GM21529 (cell line): ENCODE data around the gene FREM3.
"Not testable (repeated sequence)": the region's sequence is repeated elsewhere in the genome, so short reads cannot be mapped to it uniquely, and the experiment has no call there.

ENCODE experiments used
- ATAC-seq: cut with Tn5 transposase; IDR thresholded peaks from one replicate; pipeline ENCODE4 v1.9.1; 2021; ENCODE audit not compliant: unreplicated experiment

FREM3 gene

GRCh38 chr4:143586080-143586479 lies 114.4 kb downstream of the FREM3 start:
- ATAC-seq = no peak

GRCh38 chr4:143585548-143585947 lies 114.9 kb downstream of the FREM3 start:
- ATAC-seq = no peak

GRCh38 chr4:143581331-143581946 lies 119.0 kb downstream of the FREM3 start:
- no peak for ATAC-seq

GRCh38 chr4:143575331-143575730 lies 125.1 kb downstream of the FREM3 start:
- no peak for ATAC-seq

DNA sequence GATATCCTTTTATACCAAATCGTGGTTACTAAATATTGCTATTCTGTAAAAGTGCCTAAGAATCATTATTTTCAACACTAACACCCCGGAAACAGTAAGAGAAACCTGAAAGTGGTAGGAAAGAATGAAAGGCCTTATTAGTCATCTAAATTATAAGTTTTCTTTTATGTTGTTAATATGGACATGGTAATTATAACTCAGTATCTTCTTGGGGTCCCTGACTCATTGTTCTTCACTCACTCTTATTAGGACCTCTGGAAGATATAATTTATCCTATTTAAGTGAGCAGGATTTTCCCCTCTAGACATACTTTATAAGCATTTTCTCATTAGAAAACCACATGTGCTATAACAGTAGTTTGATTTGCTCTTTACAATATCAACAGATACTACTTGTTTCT lies 136.0 kb downstream of the FREM3 start:
- ATAC-seq = no peak

DNA sequence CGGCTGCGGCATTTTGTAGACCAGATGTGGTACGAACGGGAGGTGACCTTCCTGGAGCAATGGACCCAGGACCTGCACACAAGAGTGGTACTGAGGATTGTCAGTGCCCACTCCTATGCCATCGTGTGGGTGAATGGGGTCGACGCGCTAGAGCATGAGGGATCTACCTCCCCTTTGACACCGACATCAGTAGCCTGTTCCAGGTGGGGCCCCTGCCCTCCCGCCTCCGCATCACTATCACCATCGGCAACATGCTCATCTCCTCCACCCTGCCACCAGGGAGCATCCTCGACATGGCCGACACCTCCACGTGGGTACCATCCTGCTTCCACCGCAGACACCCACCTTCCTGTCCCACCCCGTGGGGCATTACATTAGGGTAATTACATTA lies 140.7 kb downstream of the FREM3 start:
- peak; percentile 10 for ATAC-seq

DNA sequence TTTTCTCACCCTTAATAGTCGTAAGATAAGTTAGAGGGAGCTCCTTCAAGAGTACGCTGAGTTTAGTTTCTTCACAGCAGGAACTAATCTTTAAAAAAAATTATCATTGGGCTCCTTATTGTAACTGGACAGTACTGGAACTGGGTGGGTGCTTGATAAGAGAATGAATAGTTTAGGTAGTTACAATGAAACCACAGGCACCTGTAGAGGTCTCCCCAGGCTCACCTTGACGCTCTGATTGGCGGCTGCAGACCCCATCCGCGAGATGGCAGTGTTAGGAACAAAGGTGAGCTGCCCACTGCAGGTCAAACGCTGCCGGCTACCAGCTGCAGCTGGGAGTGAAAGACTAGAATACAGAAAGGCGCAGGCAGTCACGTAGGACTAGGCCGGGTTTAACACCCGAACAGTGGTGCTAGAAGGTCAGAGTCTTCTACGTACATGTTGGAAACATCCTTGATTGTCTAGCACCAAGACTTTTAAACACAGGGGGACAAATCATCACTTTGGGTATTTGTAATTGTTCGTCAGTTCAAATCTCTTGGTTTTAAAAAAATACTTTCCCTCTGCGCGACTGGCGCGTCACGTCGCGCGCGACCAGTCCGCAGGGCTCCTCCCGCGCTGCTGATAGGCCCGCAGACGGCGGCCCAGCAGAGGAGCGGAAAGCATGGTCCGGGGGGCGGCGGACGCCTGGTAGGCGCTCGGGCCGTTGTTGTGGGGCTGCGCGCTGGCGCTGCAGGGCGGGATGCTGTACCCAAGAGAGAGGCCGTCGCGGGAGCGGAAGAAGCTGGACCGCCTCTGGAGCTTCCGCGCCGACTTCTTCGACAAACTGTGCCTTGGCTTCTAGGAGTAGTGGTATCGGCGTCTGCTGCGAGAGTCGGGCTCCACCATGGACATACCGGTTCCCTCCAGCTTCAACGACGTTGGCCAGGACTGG lies 141.4 kb downstream of the FREM3 start:
- peak; percentile 80 for ATAC-seq

DNA sequence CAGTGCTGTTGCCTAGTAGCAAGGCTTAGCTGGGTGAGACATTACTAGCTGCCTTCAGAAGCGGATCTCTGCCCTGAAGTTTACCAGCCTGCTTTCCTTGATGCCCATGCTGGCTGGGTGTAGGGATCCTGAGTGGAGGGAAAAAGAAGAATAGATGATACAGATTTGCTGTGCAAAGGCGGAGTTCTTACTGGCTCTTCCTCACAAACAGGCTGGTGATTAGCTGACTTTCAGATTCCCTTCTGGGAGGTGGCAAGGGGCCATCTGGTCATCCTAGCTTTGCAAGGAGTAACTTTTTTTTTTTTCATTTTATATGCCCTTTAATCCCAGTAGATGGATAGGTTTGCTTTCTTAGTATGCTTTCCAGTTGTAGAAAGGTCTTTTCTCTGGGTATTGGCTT lies 142.2 kb downstream of the FREM3 start:
- ATAC-seq = no peak

DNA sequence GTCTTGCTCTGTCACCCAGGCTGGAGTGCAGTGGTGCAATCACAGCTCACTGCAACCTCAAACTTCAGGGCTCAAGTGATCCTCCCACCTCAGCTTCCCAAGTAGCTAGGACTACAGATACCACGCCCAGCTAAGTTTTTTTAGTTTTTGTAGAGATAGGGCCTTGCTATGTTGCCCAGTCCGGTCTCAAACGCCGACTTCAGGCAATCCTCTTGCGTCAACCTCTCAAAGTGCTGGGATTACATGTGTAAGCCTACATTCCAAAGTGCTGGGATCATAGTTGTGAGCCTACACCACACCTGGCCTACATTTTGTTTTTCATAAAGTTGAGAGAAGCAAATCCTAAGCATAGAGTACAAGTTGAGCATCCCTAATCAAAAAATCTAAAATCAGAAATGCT lies 144.8 kb downstream of the FREM3 start:
- no peak for ATAC-seq

GRCh38 chr4:143554728-143555597 lies 145.5 kb downstream of the FREM3 start:
- peak; percentile 69 for ATAC-seq

DNA sequence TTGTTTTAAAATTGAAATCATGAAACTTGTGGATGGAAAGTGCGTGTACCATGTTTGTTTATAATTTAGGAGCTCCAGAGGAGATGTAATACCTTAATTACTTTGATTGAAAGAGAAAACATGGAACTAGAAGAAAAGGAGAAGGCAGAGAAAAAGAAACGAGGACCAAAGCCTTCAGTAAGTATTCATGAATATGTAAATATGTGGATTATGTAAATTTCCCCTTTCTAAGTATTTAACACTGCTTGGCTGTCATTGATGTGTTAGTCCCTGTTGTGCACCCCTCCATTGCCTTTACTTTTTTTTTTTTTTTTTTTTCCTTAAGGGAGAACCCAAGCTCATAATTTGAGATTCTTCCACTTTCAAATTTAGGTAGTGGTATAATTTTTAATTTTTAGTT lies 150.5 kb downstream of the FREM3 start:
- no peak for ATAC-seq

DNA sequence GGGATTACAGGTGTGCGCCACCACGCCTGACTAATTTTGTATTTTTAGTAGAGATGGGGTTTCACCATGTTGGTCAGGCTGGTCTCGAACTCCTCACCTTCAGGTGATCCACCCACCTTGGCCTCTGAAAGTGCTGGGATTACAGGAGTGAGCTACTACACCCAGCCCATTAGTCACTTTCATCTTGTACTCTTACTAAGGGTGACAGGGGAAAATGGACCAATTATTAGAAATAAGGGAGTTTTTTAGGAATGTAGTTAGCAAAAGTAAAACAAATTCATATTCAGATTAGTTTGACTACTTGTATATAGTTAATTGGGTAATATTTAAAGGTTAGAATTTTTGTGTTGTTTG lies 160.8 kb downstream of the FREM3 start:
- no peak for ATAC-seq

GRCh38 chr4:143538979-143539669 lies 161.4 kb downstream of the FREM3 start:
- no peak for ATAC-seq

- no peak for ATAC-seq
Observed at GRCh38 chr4:143531788-143532491, 168.5 kb downstream of the FREM3 start.

GRCh38 chr4:143531380-143531779 lies 169.1 kb downstream of the FREM3 start:
- no peak for ATAC-seq

GRCh38 chr4:143528046-143528445 lies 172.4 kb downstream of the FREM3 start:
- ATAC-seq = not testable (repeated sequence)
